ENCODE data around the gene ERFL.

- TF ChIP-seq POLR2A (IDR thresholded peaks at IDR 0.05): no peak
- TF ChIP-seq, protein P1, sequence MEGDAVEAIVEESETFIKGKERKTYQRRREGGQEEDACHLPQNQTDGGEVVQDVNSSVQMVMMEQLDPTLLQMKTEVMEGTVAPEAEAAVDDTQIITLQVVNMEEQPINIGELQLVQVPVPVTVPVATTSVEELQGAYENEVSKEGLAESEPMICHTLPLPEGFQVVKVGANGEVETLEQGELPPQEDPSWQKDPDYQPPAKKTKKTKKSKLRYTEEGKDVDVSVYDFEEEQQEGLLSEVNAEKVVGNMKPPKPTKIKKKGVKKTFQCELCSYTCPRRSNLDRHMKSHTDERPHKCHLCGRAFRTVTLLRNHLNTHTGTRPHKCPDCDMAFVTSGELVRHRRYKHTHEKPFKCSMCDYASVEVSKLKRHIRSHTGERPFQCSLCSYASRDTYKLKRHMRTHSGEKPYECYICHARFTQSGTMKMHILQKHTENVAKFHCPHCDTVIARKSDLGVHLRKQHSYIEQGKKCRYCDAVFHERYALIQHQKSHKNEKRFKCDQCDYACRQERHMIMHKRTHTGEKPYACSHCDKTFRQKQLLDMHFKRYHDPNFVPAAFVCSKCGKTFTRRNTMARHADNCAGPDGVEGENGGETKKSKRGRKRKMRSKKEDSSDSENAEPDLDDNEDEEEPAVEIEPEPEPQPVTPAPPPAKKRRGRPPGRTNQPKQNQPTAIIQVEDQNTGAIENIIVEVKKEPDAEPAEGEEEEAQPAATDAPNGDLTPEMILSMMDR (IDR thresholded peaks at IDR 0.05): no peak
These were observed 64.9 kb downstream of the ERFL start for GRCh38 chr19:41863209-41863931.

All from Peyer's patch (tissue), 4 donors.